Stimulated activated CD4-positive, alpha-beta T cell treated with anti-CD3 and anti-CD28 coated beads, Interleukin-4, amount 100 ng/mL, for 48 hours (primary cell): ENCODE results near the gene POLR1A.

Experiments used
- DNase-seq, 2 donors: peaks; one replicate each; pipeline ENCODE4 v3.0.0-alpha.2; 2020; ENCODE audit warnings: low read depth in 2 of 2

The POLR1A gene

DNA sequence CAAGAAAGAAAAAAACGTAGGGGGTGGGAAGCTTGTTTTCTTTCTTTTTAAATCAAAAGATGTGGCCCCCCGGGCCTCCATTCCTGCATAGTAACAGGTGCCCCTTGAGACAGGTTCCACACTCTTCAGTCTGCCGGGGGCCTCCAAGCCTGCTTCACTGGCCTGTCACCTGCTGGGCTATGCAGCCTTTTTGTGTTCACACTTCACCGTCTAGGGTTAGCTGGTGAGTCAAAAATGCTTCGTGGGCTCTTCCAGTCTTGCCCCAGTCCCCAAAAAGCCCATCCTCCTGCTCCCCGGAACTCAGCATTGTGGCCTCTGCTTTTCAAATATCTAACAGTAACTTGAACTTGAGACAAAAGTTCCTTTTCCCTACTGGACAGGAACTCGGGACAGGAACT lies 67.9 kb downstream of the POLR1A start:
- no peak for DNase-seq

DNA sequence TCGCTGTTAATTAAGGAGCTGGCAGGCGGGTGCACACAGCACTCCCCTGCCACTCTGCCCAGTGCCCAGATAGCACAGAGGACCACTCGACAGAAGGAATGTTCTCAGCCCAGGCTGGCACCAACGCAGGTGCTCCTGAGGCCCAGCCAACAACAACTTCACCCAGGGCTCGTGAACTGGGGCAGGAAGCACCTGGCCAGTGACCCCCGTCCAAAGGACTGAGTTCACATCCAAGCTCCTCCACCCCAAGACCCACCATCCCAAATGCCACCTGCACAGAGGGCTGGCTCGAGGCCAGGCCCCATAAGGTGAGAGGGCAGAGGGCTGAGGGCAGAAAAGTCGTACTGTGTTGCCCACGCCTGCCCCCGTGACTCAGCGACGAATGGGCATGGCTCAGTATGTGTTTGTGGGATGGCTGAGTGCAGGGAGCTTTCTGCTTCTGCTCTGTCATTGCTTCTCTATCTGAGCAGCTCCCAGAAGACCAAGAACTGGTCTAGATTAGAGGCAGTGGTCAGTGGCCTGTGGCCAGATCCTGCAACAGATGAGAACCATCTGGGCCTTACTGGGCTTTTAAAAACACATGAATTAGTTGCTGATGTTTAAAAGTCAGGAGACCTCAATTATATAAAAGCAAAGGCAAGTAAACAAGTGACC lies 68.4 kb downstream of the POLR1A start:
- DNase-seq: peak; percentile 32 to 43

DNA sequence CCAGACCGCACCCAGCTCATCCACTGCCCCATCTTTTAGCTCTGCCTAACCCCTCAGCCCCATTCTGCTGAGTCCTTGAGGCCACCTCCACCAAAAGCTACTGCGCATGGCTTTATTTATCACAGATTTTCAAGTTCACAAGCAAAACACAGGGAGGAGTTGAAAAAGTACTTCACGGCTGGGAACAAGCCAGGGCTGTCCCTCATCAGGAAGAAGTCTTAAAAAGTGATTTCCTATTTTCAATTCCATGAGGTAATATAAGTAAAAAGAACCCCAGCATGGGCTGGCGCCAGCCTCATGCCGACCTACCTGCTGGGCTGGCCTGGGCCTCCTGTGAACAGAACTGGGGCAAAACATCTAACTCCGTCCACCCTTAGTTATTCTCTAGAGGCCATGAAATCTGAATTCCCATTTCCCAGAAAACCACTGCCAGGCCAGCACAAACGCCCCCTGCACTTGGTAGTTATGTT lies 69.0 kb downstream of the POLR1A start:
- no peak for DNase-seq

DNA sequence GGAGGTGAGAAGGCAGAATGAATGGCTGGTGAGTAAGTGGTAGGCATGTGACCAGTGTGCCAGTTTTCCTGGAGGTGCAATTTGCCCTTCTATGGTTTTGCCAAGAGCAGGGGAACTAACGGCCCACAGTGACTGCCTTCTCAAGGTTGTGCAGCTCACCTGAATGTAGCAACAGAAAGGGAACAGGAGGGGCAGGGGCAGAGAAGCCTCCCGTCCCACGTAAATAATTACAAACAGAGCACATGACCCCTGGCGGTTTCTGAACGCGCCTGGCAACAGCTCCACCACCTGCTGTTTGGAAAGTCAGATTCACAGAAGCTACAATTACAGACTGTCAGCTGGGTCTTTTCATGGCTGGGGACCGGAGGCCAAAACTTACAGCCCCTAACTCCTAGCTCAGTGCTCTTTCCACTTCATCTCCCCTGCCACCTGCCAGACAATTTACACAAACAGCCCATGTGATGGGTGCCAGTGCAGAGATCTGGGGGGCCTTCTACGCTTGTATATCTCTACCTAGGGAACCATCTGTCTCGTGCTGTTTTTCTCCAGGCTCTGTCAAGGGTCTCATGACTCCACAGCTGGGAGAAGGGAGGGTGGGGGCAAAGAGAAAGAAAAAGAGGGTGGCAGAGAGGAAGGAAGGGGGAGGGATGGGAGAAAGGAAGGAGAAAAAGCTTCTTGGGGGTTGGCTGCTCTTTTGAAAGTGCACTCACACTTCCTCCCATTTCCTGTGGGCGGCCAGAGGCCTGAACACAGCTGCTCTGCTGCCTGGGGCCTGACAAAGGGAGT lies 69.6 kb downstream of the POLR1A start:
- peak in 1 of 2 donors; percentile 38 for DNase-seq

DNA sequence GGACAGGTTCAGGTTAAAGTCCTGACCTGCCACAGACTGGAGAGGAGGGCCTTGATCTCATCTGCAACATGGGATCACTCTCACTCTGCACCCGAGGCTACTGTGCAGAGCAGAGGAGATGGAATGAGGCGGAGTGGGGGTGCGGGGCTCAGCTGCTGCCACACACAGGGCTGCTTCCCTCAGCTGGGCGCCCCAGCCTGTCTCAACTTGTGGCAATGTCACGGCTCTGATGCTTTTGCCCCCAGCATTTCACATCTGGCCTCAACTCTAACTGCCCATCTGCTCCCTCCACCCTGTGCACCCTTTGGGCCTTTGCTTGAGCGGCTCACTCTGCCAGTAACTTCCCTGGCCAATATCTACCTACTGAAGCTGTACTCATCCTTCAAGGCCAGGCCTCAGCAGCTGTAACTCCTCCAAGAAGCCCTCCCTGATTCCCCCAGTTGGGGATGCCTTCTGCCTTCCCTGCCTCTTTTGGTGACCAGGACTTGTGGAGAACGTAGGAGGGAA lies 70.3 kb downstream of the POLR1A start:
- no peak for DNase-seq

DNA sequence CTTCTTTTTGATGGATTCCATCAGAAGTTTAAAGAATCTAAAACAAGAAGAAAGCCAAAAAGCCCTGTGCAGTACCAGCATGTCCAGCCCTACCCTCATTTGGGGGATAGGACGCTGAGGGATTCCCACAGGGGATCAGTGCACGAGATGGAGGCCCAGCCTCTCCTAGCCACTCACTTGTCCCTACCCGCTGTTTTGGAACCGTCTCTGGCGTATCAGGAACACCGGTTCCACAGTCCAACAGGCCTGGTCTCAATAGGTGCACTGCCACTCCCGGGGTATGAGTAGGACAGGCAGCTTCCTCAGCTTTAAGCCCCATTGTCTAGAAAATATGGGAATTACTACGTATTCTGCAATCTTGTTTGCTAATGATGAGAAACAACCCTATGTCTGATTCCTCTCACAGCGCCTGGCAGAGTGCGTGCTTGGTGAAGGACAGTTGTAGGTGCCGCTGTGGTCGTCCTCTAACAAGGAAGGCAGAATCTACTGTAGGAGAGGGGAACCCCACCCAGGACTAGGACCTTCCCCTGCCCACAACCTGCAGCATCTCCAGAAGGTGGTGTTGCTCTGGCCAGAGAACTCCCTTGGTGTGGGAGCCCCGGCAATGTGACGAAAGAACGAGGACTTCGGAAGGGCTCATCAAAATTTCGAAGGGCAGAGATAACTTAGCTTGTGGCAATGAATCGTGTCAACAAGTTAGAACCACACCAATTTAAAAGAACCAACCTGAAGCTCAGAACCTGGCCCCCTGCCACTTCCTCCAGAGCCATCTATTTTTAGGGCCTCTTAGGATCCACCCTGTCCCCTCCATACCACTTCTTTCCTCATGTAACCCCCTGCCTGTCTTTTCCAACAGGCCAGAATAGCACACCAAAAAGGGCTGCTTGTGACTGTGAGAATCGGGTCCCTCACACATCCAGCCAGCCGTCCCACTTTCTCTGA lies 71.7 kb downstream of the POLR1A start:
- no peak for DNase-seq

DNA sequence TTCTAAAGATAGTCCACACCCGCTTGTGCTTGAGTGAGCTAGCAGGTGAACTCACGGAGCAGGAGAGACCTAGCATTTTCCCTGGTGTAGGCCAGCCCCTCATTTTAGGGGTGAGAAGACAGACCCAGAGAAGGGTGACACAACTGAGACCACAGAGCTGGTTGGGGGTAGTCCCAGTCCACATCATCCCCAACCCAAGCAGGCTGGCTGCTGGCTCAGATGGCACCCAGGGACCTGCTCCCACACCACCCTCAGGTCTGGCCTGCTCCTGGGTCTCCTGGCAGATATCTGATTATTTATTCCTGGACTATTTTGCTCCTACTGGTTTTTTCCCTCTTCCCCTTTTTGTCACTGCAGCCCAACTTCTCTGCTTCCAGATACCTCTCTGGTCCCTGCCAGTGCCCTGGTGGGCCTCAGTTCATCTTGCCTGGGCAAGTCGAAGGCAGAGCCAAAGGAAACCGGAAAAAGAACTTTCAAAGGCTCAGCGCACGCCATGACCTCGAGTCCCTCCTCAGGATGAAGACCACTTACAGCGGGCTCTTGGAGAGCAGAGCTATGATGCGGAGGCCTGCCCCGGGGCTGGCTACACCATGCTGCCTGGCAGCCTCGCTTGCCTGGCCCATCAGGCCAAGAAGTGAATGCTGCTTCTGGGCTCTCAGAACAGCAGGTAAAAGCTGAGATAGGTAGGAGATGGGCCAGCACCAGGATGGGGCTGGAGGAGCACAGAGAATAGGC lies 72.7 kb downstream of the POLR1A start:
- no peak for DNase-seq

DNA sequence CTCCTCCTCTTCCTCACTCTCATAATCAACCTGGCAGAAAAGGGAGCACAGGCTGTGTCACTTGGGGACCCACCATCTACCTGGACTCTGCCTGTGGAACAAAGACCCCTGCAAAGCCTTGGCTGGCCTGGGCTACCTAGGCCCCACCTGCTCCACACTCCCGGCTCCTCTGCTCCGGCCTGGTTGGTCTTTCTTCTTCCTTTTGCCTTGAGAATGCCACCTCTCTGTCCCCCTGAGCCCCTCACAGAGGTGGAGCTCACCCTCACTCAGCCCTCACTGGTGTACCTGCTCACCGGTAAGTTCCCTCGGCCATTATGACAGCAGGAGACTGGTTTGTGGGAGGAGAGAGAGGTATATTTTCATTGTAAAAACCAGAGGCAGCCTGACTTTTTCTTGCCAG lies 74.1 kb downstream of the POLR1A start:
- DNase-seq: no peak

DNA sequence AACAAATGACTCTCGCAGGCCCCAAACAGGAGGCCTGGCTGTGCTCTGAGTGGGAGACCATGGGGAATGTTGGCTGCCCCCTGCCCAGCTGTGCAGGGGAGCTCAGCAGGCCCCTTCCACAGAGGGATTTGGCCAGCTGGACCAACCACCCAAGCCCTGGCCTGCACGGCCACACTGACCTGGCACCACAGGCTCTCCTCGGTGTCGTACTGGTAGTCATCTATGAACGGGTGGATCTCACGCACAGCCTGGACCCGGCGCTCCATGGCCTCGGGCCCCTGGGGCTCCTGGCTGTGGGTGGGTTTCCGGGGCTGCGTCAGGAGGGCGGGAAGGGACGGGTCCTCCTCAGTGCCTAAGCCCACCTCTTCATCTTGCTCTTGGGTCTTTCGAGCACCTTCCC lies 74.5 kb downstream of the POLR1A start:
- no peak for DNase-seq

DNA sequence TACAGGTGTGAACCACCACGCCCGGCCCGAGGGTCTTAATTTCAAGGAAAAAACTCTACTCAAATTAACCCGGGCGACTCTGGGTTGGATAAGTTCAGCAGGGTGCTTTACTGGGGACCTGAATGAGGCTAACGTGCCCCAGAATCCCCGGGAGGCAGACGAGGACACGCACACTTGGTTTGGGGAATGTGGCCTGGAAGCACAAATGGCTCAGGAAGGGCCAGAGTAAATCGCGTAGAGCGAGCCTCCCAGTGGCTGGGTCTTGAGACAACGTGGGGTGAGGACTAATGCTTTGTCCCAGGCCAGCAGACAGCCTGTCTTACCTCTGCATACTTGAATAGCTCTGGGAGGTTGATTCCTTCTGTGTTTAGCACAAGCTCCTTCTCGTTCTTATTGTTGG lies 75.8 kb downstream of the POLR1A start:
- no peak for DNase-seq

DNA sequence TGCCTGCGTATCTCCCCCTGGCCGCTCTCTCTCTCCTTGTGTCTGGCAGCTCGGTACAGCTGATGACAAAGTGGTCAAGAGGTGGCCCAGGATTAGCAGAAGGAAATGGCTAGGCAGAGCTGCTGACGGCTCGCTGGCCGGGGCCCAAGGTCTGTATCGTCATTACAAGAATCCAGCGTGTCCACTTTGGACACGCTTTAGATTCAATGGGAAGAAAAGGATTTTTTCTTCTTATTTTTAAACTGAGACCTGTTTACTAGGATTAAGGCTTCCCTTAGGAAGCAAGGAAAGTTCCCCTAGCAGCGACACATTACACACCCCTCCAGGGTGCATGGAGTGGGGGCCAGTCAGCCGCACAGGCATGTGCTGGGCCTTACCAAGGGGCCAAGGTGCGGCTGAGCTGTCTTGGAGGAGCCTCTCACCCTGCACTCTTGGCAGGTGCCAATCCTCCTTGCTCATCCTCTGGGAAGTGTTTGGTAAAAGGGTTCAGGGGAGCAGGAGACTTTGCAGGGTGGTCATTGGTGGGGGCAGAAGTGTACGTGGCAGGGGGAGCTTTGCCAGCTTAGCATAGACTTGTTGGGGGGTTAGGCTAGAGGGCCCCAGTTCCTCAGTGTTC lies 76.8 kb downstream of the POLR1A start:
- DNase-seq: no peak

DNA sequence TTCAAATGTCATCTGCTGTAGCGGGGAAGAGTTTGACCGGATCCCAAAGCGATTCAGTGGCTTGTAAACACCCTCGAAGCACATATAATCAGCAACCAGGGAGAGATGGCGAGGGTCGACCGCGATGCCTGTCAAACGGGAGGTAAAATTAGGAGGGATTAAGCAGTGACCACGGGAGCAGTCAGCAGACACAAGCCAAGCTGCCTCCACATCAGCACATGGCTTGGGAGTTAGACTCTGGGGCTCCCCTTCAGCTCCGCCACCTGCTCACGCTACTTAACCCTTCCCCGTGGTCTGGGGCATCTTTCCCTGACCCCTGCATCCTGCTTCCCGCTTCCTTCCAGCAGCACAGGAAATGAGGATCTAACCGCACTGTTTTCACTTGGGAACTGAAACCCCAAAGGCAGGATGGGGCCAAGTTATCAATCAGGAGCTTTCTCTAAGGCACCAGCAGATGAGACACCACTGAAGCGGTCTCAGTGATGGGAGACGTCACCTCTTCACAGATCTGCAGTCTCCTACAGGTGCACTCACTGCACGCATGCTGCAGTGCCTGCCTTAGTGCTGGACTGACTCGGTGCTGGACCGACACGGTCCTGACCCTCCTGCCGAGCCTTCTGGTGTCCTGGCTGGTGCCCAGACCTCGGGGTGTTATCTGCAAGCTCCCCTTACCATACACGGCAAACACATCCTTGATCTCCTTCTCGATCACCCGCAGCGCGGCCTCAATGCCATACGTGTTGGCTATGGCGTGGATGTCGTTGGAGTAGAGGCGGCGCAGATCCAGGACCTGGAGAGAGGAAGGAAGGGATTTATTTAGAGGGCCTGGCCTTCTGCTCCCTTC lies 77.5 kb downstream of the POLR1A start:
- DNase-seq: no peak

DNA sequence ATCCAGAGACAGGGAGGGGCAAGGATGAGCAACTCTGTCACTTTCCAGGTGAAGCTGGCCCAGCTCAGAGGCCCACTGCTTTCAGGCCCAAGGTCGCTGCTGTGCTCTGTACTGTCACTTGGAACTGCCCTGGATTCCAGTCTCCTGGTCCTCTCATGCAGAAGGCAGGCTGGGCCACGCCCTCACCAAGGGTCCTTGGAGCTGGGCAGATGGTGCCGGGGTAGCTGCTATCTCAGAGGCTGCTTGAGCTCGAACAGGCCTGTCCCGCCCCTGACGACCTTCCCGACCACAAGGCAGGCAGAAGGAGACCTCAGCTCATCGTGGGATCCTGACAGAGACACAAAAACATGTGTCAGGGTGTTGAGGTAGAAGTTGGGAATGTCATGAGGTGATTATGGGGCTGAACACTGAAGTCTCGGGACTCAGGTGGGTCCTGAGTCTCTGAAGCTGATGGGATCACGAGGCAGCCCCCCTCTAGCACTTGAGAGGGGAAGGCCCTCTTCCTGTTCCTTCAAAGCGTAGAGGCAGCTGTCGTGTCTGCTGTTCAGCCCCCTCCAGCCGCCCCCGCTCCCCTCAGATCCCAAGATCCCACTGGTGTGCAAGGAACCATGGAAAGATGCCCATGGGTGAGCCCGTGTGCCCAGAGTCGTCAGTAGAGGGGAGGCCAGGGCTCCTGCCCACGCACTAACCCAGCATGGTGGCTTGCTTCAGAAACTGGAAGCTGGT lies 78.3 kb downstream of the POLR1A start:
- no peak for DNase-seq

DNA sequence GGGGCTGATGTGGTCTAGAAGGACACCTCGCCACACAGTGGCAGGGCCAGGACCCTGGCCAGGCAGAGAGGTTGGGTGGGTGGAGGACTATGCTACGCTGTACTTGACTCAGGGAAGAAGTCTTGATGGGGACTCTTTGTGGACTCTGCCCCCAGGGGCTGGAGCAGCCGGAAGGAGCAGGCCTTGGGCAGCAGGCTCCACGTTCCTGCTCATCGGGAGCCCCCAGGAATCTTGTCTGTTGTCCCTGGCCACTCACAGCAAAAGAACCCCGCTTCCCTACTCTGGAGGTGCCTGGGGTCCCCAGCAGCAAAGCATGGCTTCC lies 79.0 kb downstream of the POLR1A start:
- no peak for DNase-seq

DNA sequence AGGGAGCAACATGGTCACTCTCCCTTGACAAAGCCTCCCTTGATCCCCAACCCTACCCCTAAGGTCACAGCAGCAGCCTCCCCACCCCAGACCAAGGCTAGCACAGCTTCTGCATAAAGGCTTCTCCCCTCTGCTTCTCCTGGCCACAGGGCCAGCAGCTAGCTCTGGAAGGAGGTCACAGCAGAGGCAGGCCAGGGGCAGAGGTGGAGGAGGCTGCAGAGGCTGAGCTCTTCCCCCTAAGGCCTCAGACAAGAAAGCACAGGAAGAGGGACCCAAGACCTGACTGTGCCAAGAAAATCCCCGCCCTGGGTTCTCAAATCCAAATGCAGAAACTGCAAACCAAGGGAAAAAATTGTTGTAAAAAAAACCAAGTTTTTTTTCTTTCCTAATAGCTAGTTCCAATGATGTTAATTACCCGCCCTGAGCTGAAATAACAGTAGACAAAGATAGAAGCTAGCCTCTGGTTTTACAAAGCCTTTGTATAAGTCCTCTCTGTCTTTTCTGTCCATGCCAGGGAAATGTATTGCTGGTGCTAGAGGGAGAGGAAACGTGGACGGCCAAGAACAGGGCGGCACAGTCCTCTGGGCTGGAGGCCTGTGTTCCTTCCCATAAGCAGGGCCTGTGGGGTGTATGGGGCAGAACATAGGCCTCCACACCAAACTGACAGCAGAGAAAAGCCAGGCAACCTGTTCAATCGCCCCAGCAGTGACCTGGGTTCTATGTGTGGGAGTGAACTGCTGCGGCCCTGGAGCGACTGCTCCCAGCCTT lies 79.5 kb downstream of the POLR1A start:
- DNase-seq: no peak

DNA sequence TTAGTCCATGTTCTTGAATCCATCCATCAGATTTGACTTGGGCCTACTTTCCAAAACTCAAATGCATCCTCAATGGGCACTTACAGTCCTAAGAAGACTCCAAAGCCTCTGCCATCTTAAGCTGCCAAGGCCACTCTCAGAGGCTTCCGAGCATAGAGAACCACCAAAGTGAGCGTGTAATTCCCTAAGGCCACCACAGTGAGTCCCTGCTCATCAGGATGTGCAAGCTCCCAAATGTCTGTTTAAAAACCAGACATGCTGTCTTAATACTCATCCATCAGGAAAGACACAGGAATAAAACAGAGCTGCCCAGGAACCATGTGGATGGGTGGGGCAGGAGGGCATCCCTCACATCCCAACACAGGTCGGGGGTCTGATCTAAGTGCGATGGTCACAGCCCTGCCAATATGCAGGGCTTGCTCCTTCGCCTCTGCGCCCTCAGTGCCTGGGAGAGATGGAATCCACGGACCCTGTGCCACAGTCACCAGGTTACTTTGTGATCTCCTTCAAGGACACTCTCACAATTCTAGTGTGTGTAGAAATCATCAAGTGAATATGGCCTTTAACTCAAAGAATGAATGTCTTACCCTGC lies 80.4 kb downstream of the POLR1A start:
- DNase-seq: no peak

DNA sequence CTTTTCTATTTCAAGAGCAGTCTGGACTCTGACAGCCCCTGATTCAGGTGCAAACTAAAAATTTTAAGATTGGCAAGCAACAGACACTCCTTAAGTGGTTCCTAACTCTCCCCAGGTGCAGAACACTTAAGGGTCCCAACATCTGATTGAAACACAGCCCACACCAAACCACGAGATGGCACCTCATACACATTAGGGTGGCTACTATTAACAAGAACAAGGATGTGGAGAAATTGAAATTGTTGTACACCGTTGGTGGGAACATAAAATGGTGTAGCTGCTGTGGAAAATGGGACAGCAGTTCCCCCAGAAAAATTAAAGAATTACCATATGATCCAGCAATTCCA lies 82.3 kb downstream of the POLR1A start:
- no peak for DNase-seq

DNA sequence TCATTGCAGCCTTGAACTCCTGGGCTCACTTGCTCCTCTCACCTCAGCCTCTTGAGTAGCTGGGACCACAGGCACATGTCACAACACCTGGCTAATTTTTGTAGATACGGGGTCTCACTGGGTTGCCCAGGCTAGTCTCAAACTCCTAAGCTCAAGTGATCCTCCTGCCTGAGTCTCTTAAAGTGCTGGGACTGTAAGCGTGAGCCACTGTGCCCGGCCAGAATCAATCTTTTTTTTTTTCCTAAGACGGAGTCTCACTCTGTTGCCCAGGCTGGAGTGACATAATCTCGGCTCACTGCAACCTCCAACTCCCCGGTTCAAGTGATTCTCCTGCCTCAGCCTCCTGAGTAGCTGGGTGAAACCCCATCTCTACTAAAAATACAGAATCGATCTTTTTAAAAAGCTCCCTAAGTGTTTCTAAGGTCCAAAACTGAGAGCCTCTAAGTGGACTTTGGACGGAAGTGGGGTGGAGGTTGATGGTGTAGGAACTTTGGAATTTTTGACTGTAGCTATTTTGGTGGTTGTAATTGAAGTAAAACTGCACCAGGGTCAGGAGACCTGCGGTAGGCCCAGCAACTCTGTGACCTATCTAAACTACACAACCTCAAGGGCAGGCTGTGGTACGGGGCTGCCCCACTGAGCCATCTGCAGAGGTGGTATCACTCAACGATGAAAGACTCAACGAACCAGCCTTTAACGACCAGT lies 82.9 kb downstream of the POLR1A start:
- DNase-seq: no peak
